Endothelial cell of umbilical vein (primary cell): ENCODE measurements around the gene NR2F6. TPM values are rescaled to one million over a fixed set of nuclear protein-coding genes. Genes with fewer than 3 reads are reported as not detected.
A peak's percentile ranks its signal among the peaks of the same experiment; 100 is the strongest.

Source experiments
- BruUV-seq: library from RNA; stranded (reverse); fragments of 400-500 nt; replicated peaks from 2 replicates; lab custom pipeline; 2021; lab: Mats Ljungman, UMichigan
- CTCF ChIA-PET: fragments of 300-600, 350-600 bp; sonication (Branson Sonifier 250); formaldehyde crosslinking; loops from one replicate; lab custom pipeline; 2021; ENCODE audit warnings: antibody characterized with exemption, inconsistent platforms; lab: Charles Lee
- POLR2A ChIA-PET: fragments of 300-600, 350-600 bp; sonication (Branson Sonifier 250); formaldehyde crosslinking; loops from one replicate; lab custom pipeline; 2021; ENCODE audit warnings: antibody characterized with exemption, inconsistent platforms; lab: Charles Lee
- DNase-seq: peaks from one replicate; pipeline ENCODE4 v3.0.0-alpha.2; 2011; ENCODE audit warnings: low read depth, low spot score
- FAIRE-seq: peaks from 2 replicates; lab custom pipeline; 2011; peaks lifted over from hg19 to GRCh38; lab: Jason Lieb, UNC
- H2AFZ ChIP-seq: 2 replicates; pipeline ENCODE4 v1.6.0; 2012; ENCODE audit warnings: low read depth, low read length, control low read depth, inconsistent platforms
- H3K27ac ChIP-seq: 2 replicates; pipeline ENCODE4 v1.5.1; 2011; ENCODE audit warnings: low read depth, mild to moderate bottlenecking, control low read depth, low read length, moderate library complexity; ENCODE audit not compliant: insufficient read depth
- H3K27me3 ChIP-seq, 2 experiments: 2 replicates each; pipeline versions ENCODE4 v1.6.0 to v1.6.1; 2011; ENCODE audit warnings: low read length in 2 of 2, mixed read lengths in 1 of 2; ENCODE audit not compliant: control insufficient read depth in 2 of 2, insufficient read depth in 2 of 2
- H3K36me3 ChIP-seq, 2 experiments: 2 replicates in 1 of 2; 3 replicates in 1 of 2; pipeline ENCODE4 v1.5.1; 2011; ENCODE audit warnings: low read length in 2 of 2, mild to moderate bottlenecking in 1 of 2, moderate library complexity in 1 of 2; ENCODE audit not compliant: control insufficient read depth in 2 of 2, insufficient read depth in 2 of 2; ENCODE audit errors: extremely low read depth in 1 of 2
- H3K4me1 ChIP-seq: 3 replicates; pipeline ENCODE4 v1.5.1; 2011; ENCODE audit warnings: mild to moderate bottlenecking, low read length; ENCODE audit not compliant: control insufficient read depth, insufficient read depth; ENCODE audit errors: extremely low read depth
- H3K4me2 ChIP-seq: 2 replicates; pipeline ENCODE4 v1.6.1; 2011; ENCODE audit warnings: low read length, control low read depth, mixed read lengths; ENCODE audit not compliant: insufficient read depth
- H3K4me3 ChIP-seq, 3 experiments: fragments of 200-600 bp in 1 of 3; sonication (generic), shearing (Covaris generic) in 1 of 3; replicated peaks in 1 of 3; 2 replicates each; pipeline ENCODE4 v1.5.1; 2011 to 2016; ENCODE audit warnings: control low read depth in 3 of 3, low read length in 3 of 3, mild to moderate bottlenecking in 2 of 3, inconsistent platforms in 1 of 3, low read depth in 1 of 3, moderate library complexity in 1 of 3; ENCODE audit not compliant: insufficient read depth in 1 of 3
- H3K79me2 ChIP-seq: 2 replicates; pipeline ENCODE4 v1.6.0; 2012; ENCODE audit warnings: low read length, inconsistent platforms; ENCODE audit not compliant: control insufficient read depth, insufficient read depth
- H3K9ac ChIP-seq: replicated peaks from 2 replicates; pipeline ENCODE3; 2011; ENCODE audit warnings: low read length, control low read depth; ENCODE audit not compliant: insufficient read depth; ENCODE audit errors: extremely low read depth
- H3K9me1 ChIP-seq: replicated peaks from 3 replicates; pipeline ENCODE4 v1.6.0; 2011; ENCODE audit warnings: mild to moderate bottlenecking, low read length; ENCODE audit not compliant: control insufficient read depth, insufficient read depth; ENCODE audit errors: extremely low read depth
- H3K9me3 ChIP-seq: replicated peaks from 2 replicates; pipeline ENCODE4 v1.5.1; 2012; ENCODE audit warnings: low read length, inconsistent platforms; ENCODE audit not compliant: control insufficient read depth, insufficient read depth
- H4K20me1 ChIP-seq: replicated peaks from 2 replicates; pipeline ENCODE3; 2011; ENCODE audit warnings: mild to moderate bottlenecking, low read length; ENCODE audit not compliant: control insufficient read depth, insufficient read depth; ENCODE audit errors: extremely low read depth
- EZH2 ChIP-seq: IDR thresholded peaks from 2 replicates; pipeline ENCODE4 v1.6.1; 2012; ENCODE audit warnings: borderline replicate concordance, low read depth, mild to moderate bottlenecking, moderate library complexity, low read length, inconsistent platforms; ENCODE audit not compliant: severe bottlenecking
- FOS ChIP-seq: IDR thresholded peaks from 2 replicates; pipeline ENCODE4 v1.6.1; 2011; ENCODE audit warnings: mild to moderate bottlenecking, low read length, moderate library complexity, borderline replicate concordance; ENCODE audit not compliant: insufficient read depth
- GATA2 ChIP-seq: IDR thresholded peaks from 2 replicates; pipeline ENCODE4 v1.7.0; 2011; ENCODE audit warnings: low read depth, mild to moderate bottlenecking, moderate library complexity, mixed read lengths, low read length; ENCODE audit not compliant: insufficient read length, insufficient read depth
- JUN ChIP-seq: IDR thresholded peaks from 2 replicates; pipeline ENCODE4 v1.6.1; 2011; ENCODE audit warnings: borderline replicate concordance, low read depth; ENCODE audit not compliant: insufficient read length, insufficient read depth
- MYC ChIP-seq: IDR thresholded peaks from one replicate; pipeline ENCODE4 v1.6.1; 2011; ENCODE audit warnings: mild to moderate bottlenecking, low read depth, low read length
- POLR2A ChIP-seq: IDR thresholded peaks from 2 replicates; pipeline ENCODE4 v1.6.1; 2012; ENCODE audit warnings: low read depth, mild to moderate bottlenecking, control low read depth, low read length
- POLR2AphosphoS5 ChIP-seq: IDR thresholded peaks from 2 replicates; pipeline ENCODE4 v1.6.1; 2012; ENCODE audit warnings: low read depth, mild to moderate bottlenecking, control low read depth, low read length, moderate library complexity; ENCODE audit not compliant: insufficient read depth
- dilution Hi-C: fragments of 300-500 bp; cut with MboI; formaldehyde crosslinking; loops from one replicate; pipeline ENCODE4 v1.15.0; 2019; ENCODE audit warnings: low sequenced_read_pairs; ENCODE audit not compliant: extremely low pct_ligation_motif_present
- intact Hi-C: fragments of 100-400 bp; cut with micrococcal nuclease; formaldehyde crosslinking; loops from one replicate; pipeline ENCODE4 v1.10.0; 2022
- polyA plus RNA-seq, 4 experiments: library from polyadenylated mRNA; depleted of rRNA in 3 of 4; stranded (reverse) in 3 of 4; unstranded in 1 of 4; fragments of >200 nt; gene quantifications; 2 replicates each; pipeline versions ENCODE4 v1.2.1 to v1.2.3, GENCODE V29; 2011 to 2012; ENCODE audit warnings: missing spikeins in 1 of 4
- total RNA-seq: library from RNA; stranded (reverse); gene quantifications from 2 replicates; pipeline ENCODE4 v1.2.3, GENCODE V29; 2021
- TF ChIP-seq, protein P1 (sequence below), 2 donors: IDR thresholded peaks; 1 replicate in 1 of 2; 2 replicates in 1 of 2; pipeline ENCODE4 v1.5.1; 2011; ENCODE audit warnings: low read length in 2 of 2, mild to moderate bottlenecking in 2 of 2, moderate library complexity in 2 of 2, control low read depth in 1 of 2, inconsistent platforms in 1 of 2, low read depth in 1 of 2; ENCODE audit not compliant: insufficient read depth in 1 of 2; ENCODE audit errors: extremely low read depth in 1 of 2
- TF ChIP-seq, protein P2 (sequence below): IDR thresholded peaks from 2 replicates; pipeline ENCODE4 v1.6.1; 2011; ENCODE audit not compliant: insufficient read depth, insufficient read length

The NR2F6 gene
- total and polyA plus RNA-seq, 2 donors (not counting 3 experiments of a cell fraction or from before 2014, with no cell fraction given) = 36.1 to 38.9 TPM

DNA sequence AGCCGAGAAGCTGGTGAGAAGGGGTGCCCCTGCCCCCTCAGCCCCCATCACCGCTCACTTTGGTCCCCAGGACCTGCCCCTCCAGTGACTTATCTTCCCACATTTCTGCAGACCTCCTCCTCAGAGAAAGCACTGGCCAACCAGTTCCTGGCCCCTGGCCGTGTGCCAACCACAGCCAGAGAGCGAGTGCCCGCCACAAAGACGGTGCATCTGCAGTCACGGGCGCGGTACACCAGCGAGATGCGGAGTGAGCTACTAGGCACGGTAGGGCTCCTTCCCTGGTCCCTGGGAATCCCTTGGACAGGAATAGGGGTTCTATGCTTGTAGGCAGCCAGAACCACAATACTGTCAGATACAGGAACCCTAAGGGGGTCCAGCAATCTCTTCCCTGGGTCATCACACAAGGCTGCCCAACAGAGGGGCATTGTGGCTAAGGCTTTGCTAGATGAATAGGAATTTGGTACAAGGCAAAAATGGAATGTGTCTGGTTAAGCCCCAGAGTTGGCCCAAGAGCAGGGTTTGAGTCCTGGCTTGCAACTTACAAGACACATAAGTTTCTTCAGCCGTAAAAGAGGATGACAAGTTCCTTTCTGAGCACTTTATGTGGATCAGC is 29.6 kb downstream of the NR2F6 start:
- BruUV-seq = TSS peak; percentile 19
- dilution Hi-C loops (no loop called here), intact Hi-C loops (no loop called here)
- peaks cover 7% of the 10 kb centered on the region for H3K4me1 ChIP-seq
- H3K27ac ChIP-seq = no peak overlapping the region
- no peaks in the 10 kb centered on the region for H3K9me1 ChIP-seq
- no peaks in the 10 kb centered on the region for H3K79me2 ChIP-seq
- FAIRE-seq = no peak
- H2AFZ ChIP-seq = no peak overlapping the region
- H3K4me2 ChIP-seq = no peak overlapping the region
- H3K9me3 ChIP-seq = no peaks in the 10 kb centered on the region
- no peaks in the 10 kb centered on the region for H4K20me1 ChIP-seq
- ChIA-PET POLR2A (no interaction called here), CTCF (interaction anchor here (1.3 to 2.3 kb wide), 3 partner anchors 10 to 66 kb away, joined by 4 to 16 read pairs (median 5); no protein-coding TSS in a partner anchor)
- TF ChIP-seq, protein P1, sequence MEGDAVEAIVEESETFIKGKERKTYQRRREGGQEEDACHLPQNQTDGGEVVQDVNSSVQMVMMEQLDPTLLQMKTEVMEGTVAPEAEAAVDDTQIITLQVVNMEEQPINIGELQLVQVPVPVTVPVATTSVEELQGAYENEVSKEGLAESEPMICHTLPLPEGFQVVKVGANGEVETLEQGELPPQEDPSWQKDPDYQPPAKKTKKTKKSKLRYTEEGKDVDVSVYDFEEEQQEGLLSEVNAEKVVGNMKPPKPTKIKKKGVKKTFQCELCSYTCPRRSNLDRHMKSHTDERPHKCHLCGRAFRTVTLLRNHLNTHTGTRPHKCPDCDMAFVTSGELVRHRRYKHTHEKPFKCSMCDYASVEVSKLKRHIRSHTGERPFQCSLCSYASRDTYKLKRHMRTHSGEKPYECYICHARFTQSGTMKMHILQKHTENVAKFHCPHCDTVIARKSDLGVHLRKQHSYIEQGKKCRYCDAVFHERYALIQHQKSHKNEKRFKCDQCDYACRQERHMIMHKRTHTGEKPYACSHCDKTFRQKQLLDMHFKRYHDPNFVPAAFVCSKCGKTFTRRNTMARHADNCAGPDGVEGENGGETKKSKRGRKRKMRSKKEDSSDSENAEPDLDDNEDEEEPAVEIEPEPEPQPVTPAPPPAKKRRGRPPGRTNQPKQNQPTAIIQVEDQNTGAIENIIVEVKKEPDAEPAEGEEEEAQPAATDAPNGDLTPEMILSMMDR (IDR thresholded peaks at IDR 0.05; ENCODE audit: extremely low read depth in 1 of 2, insufficient read depth in 1 of 2, low read depth in 1 of 2, low read length in 2 of 2) = no peak
- TF ChIP-seq JUN (no peak), GATA2 (no peak), POLR2AphosphoS5 (no peak), EZH2 (no peak), FOS (no peak), POLR2A (no peak), MYC (no peak)
- TF ChIP-seq, protein P2, sequence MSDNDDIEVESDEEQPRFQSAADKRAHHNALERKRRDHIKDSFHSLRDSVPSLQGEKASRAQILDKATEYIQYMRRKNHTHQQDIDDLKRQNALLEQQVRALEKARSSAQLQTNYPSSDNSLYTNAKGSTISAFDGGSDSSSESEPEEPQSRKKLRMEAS = no peak
- H3K36me3 ChIP-seq = peaks cover 0 to 11% of the 10 kb centered on the region in 2 experiments
- H3K27me3 ChIP-seq = no peaks in the 10 kb centered on the region
- H3K4me3 ChIP-seq = no peak overlapping the region
- H3K9ac ChIP-seq = no peak overlapping the region
- DNase-seq = no peak
